Measurements from ENCODE around the gene LRRIQ1. TPM values are rescaled to one million over a fixed set of nuclear protein-coding genes. Genes with fewer than 3 reads are reported as not detected.

Gene LRRIQ1
- total RNA-seq, 3 donors from 2014 or later (not counting 1 experiment from before 2014, with no cell fraction given) = not detected

DNA sequence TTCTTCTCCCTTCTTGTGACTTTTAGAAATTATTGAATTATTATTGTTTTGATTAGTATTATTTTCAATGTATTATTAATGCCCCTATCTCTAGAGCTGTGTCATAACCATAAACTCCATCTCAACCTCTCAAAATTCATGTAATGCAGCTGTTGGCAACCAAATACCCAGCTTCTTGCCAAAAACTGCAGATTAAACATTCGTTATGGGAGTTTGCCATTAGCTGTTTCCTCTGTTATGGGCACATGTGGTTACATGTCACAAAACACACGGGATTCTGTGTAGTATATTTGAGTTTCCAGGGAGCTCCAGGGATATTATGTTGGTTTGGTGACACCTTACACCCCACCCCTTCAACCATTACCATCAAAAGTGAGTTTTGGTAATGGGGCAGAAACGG lies 241.0 kb downstream of the LRRIQ1 start:
- TF ChIP-seq, protein P1, sequence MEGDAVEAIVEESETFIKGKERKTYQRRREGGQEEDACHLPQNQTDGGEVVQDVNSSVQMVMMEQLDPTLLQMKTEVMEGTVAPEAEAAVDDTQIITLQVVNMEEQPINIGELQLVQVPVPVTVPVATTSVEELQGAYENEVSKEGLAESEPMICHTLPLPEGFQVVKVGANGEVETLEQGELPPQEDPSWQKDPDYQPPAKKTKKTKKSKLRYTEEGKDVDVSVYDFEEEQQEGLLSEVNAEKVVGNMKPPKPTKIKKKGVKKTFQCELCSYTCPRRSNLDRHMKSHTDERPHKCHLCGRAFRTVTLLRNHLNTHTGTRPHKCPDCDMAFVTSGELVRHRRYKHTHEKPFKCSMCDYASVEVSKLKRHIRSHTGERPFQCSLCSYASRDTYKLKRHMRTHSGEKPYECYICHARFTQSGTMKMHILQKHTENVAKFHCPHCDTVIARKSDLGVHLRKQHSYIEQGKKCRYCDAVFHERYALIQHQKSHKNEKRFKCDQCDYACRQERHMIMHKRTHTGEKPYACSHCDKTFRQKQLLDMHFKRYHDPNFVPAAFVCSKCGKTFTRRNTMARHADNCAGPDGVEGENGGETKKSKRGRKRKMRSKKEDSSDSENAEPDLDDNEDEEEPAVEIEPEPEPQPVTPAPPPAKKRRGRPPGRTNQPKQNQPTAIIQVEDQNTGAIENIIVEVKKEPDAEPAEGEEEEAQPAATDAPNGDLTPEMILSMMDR (IDR thresholded peaks at IDR 0.05) = no peak
- no peaks in the 10 kb centered on the region for H3K36me3 ChIP-seq (ENCODE audit: control insufficient read depth, insufficient read depth, low read length)
- Mint-ChIP-seq H3K36me3 (no peaks in the 10 kb centered on the region), H3K4me1 (peaks cover 0 to 11% of the 10 kb centered on the region in 2 donors), H3K9me3 (peaks cover 2 to 8% of the 10 kb centered on the region in 2 donors), H3K27ac (no peak overlapping the region), H3K27me3 (ENCODE audit: low read depth in 2 of 2) (peaks cover 54 to 77% of the 10 kb centered on the region in 2 donors), H3K4me3 (no peak overlapping the region)
- ATAC-seq (no peak), DNase-seq (no peak)
- H3K4me1 ChIP-seq (ENCODE audit: control insufficient read depth, insufficient read depth, low read length) = peaks cover 8% of the 10 kb centered on the region
- no peak overlapping the region for H3K27ac ChIP-seq (ENCODE audit: low read length)
- H3K4me3 ChIP-seq (ENCODE audit: low read length) = no peak overlapping the region
- intact Hi-C loops (cut with micrococcal nuclease) = loop anchor here (2.0 kb wide), 1 partner anchor 74 kb away; no protein-coding TSS in a partner anchor
- WGBS (ENCODE audit: insufficient coverage) = 20% methylated on average over 2 of the region's 3 CpGs
- peaks cover 9% of the 10 kb centered on the region for H3K9me3 ChIP-seq (ENCODE audit: control insufficient read depth, insufficient read depth, low read length)
- H3K27me3 ChIP-seq (ENCODE audit: control insufficient read depth, insufficient read depth, low read length) = peaks cover 21% of the 10 kb centered on the region

DNA sequence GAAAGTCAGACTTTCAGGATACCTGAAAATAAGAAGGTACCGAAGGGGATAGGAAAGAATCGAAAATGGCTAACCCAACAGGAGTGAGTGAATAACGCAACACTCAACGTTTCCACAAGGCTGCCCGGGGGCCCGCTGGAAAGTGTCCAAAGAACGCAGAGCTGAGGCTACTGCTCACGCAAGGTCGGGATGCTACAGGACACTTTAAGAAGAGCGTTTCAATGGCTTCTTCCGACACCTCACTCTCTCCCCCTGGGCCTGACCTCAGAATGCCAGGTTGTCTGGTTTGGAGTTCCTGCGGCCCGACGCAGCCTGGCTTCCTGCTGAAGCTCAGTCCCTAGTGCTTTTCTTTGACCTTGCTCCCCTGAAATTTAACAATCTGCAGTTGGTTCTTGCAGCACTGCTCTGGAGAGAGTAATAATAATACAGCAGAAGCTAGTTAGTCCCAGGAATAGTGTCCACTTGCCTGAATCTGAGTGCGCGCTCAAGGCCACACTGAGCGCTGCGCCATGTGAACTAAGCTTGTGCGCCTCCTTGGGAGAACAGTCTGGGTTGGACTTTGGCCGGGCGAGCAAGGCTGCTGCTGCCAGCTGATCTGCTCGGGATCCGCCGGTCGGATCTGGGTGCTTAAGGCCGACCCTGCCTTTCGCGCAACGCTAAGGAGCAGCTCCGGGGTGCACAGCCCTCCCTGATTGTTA lies 241.9 kb downstream of the LRRIQ1 start:
- peaks cover 9% of the 10 kb centered on the region for H3K9me3 ChIP-seq (ENCODE audit: control insufficient read depth, insufficient read depth, low read length)
- intact Hi-C loops (cut with micrococcal nuclease) = loop anchor here (2.0 kb wide), 1 partner anchor 75 kb away; no protein-coding TSS in a partner anchor
- H3K27ac ChIP-seq (ENCODE audit: low read length) = no peak overlapping the region
- peaks cover 2 to 5% of the 10 kb centered on the region in 2 donors for H3K9me3 Mint-ChIP-seq
- H3K27me3 Mint-ChIP-seq (ENCODE audit: low read depth in 2 of 2) = peaks cover 49 to 71% of the 10 kb centered on the region in 2 donors
- H3K36me3 Mint-ChIP-seq = no peaks in the 10 kb centered on the region
- H3K4me1 ChIP-seq (ENCODE audit: control insufficient read depth, insufficient read depth, low read length) = peaks cover 8% of the 10 kb centered on the region
- H3K27me3 ChIP-seq (ENCODE audit: control insufficient read depth, insufficient read depth, low read length) = peaks cover 19% of the 10 kb centered on the region
- TF ChIP-seq, protein P1 (IDR thresholded peaks at IDR 0.05) = no peak
- H3K36me3 ChIP-seq (ENCODE audit: control insufficient read depth, insufficient read depth, low read length) = no peaks in the 10 kb centered on the region
- 19% methylated on average over 30 of the region's 30 CpGs for WGBS (ENCODE audit: insufficient coverage)
- H3K4me3 ChIP-seq (ENCODE audit: low read length) = no peak overlapping the region
- no peak overlapping the region for H3K27ac Mint-ChIP-seq
- DNase-seq (no peak), ATAC-seq (no peak)
- peaks cover 0 to 11% of the 10 kb centered on the region in 2 donors for H3K4me1 Mint-ChIP-seq
- no peak overlapping the region for H3K4me3 Mint-ChIP-seq

DNA sequence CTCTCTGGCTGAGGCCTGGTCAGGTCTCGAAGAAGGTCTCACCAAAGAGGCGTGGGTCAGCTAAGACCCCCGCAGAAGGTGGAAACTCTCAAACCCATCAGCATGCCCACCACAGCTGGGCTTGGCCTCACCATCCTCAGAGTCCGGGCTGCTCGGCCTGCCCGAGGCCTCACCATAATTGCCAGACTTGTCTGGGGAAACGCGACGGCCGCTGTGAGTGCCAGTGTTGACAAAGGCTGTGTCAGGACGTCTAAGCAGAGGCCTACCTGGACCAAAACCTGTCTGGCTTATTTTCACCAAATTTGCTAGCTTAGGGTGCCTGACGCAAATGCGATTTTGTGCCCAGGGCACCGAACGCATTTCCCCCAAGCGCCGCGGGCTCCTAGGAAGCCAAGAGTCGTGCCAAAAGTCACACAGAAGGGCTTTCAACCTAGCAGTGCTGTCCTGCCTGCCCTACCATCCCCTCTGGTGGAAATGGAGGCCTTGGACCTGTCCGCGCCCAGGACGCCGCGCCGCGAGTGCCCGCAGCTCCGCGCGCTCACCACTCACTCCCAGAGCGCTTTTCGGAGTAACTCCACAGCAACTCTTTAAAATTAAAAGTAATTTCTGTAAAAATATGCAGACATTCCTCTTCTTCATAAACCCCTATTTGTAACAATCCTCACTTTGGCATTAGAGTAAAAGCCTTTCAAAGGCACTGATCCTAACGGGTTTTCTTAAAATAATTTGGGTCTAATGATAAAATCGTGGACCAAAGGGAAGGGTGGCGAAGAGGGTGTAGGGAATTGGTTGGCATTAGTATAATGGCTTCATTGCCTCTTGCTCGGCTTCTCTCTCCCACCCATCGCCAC lies 242.7 kb downstream of the LRRIQ1 start:
- H3K4me1 ChIP-seq (ENCODE audit: control insufficient read depth, insufficient read depth, low read length) = peaks cover 8% of the 10 kb centered on the region
- Mint-ChIP-seq H3K4me1 (peaks cover 0 to 11% of the 10 kb centered on the region in 2 donors), H3K4me3 (no peak overlapping the region), H3K27me3 (ENCODE audit: low read depth in 2 of 2) (peaks cover 54 to 64% of the 10 kb centered on the region in 2 donors), H3K9me3 (peaks cover 3 to 5% of the 10 kb centered on the region in 2 donors), H3K36me3 (no peaks in the 10 kb centered on the region), H3K27ac (no peak overlapping the region)
- H3K27ac ChIP-seq (ENCODE audit: low read length) = no peak overlapping the region
- no peak overlapping the region for H3K4me3 ChIP-seq (ENCODE audit: low read length)
- ATAC-seq (no peak), DNase-seq (no peak)
- peaks cover 12% of the 10 kb centered on the region for H3K9me3 ChIP-seq (ENCODE audit: control insufficient read depth, insufficient read depth, low read length)
- 14% methylated on average over 37 of the region's 37 CpGs for WGBS (ENCODE audit: insufficient coverage)
- H3K27me3 ChIP-seq (ENCODE audit: control insufficient read depth, insufficient read depth, low read length) = peaks cover 22% of the 10 kb centered on the region
- no peaks in the 10 kb centered on the region for H3K36me3 ChIP-seq (ENCODE audit: control insufficient read depth, insufficient read depth, low read length)
- intact Hi-C loops (cut with micrococcal nuclease) = no loop called here
- TF ChIP-seq, protein P1 (IDR thresholded peaks at IDR 0.05) = no peak

All from natural killer cell (primary cell).